Ishikawa (cell line): ENCODE data around the gene MMS22L.

Experiments used
- FOXM1 ChIP-seq: IDR thresholded peaks from 2 replicates; pipeline ENCODE4 v1.6.1; 2012; ENCODE audit warnings: low read depth, borderline replicate concordance
- REST ChIP-seq: IDR thresholded peaks from 2 replicates; pipeline ENCODE4 v1.6.1; 2012; ENCODE audit warnings: low read depth, mild to moderate bottlenecking
- TCF12 ChIP-seq: IDR thresholded peaks from 2 replicates; pipeline ENCODE4 v1.6.1; 2012; ENCODE audit warnings: low read depth

- TF ChIP-seq REST (no peak), TCF12 (no peak), FOXM1 (no peak)
These were observed 122.7 kb downstream of the MMS22L start for GRCh38 chr6:97160280-97160679.
